HG03432 (cell line): Measurements from ENCODE around the gene C14orf132.

Source experiments
- ATAC-seq: cut with Tn5 transposase; IDR thresholded peaks from one replicate; pipeline ENCODE4 v1.9.1; 2021; ENCODE audit warnings: mild to moderate bottlenecking, moderate library complexity; ENCODE audit not compliant: unreplicated experiment

C14orf132 gene

GRCh38 chr14:96096639-96097610 lies 57.8 kb downstream of the C14orf132 start:
- no peak for ATAC-seq

GRCh38 chr14:96097752-96098151 lies 58.6 kb downstream of the C14orf132 start:
- no peak for ATAC-seq

GRCh38 chr14:96098309-96098998 lies 59.3 kb downstream of the C14orf132 start:
- no peak for ATAC-seq

DNA sequence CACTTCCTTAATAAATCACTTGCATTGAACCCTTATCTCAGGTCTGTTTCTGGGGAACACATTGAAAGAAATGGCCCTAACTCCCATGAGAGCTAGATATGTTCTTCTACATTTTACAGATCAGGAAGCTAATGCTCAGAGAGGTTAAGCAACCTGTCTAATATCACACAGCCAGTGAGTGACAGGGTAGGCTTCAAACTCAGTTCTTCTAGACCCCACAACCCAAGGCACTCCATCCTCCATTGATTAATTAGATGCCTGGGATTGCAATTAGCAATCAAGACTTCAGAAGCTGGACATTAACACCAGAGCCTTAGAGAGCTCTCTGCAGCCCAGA lies 59.8 kb downstream of the C14orf132 start:
- ATAC-seq, result no peak

GRCh38 chr14:96100161-96101064 lies 61.3 kb downstream of the C14orf132 start:
- ATAC-seq, result peak; percentile 53

- ATAC-seq, result no peak
Measured at GRCh38 chr14:96102081-96102856, 63.1 kb downstream of the C14orf132 start.

GRCh38 chr14:96103075-96103474 lies 63.9 kb downstream of the C14orf132 start:
- ATAC-seq, result no peak

GRCh38 chr14:96103560-96104460 lies 64.6 kb downstream of the C14orf132 start:
- no peak for ATAC-seq

DNA sequence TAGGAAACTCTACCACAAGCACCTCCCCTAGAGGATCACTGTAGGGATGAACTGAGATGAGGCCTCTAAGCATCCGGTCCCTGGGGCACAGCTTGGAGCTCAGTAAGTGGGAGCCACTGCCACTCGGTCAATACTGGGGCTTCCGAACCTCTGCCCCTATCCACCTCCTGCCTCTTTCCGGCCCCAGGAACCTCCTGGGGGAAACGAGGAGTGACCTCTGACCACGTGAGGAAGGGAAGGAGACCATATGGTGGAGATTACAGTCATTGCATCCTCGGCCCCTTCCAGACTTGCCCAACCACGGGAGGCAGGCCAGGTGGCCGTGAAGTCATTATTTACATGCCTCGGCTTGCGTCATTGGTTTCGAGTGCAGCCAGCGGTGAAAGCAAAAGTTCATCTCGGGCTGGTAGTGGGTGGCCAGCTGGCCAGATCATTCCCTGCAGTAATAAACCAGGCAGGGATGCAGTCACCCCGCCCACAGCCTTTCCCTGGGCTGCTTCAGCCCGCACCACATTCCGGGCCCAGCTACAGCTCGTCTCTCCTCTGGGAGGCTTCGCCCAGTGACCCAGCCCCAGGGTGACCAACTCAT lies 65.4 kb downstream of the C14orf132 start:
- ATAC-seq, result peak; percentile 39

DNA sequence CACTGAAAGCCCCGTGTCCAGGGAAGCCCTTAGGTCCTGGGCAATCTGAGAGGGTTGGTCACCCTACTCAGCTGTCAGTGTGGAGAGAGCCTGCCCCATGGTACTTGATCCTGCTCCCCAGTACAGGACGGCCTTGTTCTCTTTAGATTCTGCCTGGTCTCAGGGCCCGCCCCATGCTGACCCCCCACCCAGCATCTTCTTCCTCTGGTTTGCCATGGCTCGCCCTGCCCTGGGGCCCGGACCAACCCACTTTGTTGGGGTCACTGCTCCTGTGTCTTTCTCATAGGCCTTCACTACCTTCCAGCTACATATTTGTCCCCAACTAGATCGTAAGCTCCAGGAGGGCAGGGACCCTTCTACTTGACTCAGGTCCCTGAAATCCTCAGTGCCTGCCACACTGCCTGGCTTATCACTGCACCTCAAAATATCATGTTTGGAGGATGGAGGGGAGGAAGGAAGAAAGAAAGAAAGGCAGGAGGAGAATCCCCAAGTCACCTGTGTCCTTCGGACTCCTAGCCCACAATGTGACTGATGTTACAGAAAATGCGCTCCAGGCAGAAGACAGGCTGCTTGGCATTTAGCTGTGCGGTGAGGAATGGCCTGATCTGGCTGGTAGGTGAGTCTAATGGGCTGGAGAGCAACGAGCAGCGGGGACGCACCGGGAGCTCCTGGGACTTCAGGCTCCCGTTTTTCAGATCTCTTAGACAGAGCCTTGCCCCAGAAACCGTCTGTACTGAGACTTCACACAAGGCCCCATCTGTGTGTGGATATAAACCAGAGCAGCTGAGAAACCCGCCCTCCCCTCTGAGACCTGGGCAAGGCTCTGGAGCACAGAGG lies 66.1 kb downstream of the C14orf132 start:
- ATAC-seq, result no peak

DNA sequence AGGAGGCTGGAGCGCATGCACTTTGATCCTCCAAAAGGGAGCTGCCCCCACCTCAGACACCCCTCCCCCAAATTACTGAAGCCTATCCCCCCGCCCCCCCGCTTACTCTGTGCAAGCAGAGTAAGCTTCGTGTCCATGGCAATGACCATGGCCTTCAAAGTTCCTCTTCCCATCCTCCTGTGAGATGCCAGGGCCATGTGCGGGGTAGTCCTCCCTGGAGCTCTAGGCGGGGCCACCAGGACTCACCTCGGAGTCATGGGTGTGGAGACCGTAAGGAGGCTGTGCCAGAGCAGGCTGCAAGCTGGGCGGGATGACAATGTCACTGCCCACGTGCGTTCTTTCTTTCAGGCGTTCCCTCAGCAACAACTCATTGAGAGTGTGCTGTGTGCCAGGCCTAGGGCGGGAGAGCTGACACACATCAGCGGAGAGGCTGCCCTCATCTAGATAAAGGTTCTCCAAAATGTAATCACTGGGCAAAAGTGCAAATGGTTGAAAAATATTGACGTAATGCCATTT lies 66.8 kb downstream of the C14orf132 start:
- ATAC-seq, result no peak

DNA sequence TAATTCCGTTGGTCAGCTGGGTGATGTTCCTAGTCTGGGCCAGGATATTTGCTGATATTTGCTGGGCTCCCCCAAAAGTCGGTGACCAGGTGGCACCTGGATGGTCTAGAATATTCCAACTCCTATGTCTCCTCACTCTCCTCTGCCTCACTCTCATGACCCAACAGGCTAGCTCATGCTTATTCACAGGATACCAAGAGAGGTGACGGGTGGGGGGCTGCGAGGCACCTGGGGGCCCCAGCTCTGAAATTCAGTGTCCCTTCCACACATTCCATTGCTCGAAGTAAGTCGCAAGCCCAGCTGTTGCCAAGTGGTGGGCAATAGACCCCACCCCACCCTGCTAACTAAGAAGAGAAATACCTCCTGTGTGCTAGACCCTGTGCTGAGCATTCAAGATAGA lies 67.7 kb downstream of the C14orf132 start:
- no peak for ATAC-seq

DNA sequence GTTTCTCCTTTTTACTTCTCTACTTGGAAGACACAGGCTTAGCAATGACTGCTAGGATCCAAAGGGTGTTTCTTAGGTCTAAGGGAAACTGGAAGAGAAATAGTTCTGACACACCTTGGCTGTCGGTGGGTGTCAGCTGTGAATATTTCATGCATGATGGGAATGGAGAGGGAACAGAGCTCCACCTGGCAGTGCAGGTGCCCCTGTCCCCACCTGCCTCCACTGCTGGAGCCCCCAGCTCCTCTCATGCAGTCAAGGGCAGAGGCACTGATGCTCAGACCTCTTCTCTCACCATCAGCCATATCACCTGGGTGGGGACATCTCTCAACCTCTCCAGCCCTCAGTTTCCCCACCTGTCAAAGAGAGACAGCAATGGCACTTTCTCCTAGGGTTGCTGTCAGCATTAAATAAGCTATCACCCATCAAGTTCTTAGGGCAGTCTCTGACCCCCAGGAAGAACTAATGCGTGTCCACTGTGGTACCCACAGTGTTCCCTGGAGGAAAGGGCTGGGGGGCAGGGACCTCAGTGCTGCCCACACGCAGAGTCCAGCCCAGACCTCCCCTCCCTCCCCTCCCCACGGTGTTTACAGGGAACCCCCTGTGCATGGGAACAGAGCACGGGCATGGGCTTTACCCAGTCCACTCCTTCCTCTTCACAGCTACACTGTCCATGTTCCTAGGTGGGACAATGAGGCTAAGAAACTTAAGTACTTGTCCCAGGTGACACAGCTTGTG lies 69.1 kb downstream of the C14orf132 start:
- ATAC-seq, result no peak

DNA sequence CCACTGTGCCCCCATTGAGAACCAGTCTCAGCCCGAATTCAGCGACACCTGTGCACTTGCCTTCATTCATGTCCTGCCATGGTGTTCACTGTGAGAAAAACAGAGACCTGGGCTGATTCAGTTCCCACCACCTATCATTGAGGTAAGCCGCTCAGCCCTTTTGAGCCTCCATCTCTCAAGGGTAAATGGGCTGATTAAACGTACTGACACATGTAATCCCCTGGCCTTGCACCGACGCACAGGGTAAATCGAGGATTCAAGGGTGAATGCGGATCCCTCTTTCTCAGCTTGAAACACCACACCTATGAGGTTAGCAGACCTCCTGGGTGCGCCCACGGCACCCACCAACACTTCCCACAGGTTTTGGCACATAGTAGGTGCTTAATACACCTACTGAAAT lies 69.7 kb downstream of the C14orf132 start:
- no peak for ATAC-seq

DNA sequence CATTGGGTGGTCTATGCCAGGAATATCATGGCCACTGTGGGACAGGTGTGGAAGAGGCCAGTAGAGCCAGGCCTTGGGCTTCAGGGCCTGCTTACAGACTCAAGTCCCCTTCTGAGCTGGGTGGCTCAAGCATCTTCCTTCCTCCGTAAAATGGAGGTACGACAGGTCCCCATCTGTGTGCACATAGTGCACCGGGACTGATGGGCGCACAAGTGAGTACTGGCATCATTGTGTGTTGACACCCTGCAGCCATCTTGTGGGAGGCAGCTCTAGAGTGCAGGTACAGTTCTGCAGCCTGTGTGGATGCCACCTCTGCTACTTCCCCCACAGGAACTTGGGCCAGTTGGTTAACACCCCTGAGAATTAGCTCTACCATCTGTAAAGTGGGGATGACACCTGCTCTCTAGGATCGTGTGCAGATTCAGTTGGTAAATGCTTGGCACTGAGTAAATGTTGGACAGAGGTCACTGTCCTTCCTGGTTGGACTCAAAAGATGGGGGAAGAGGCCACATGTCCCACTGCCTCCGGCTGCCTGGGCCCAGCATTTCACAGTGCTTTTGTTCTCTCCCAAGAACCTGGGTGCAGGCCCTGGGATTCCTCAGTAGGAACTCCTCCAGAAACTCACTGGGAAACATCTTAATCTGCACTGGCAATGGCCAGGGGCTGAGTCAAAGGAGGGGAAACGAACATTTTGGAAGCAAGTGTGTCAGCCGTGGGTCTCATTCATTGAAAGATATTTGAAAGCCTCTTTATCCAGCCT lies 70.6 kb downstream of the C14orf132 start:
- no peak for ATAC-seq

DNA sequence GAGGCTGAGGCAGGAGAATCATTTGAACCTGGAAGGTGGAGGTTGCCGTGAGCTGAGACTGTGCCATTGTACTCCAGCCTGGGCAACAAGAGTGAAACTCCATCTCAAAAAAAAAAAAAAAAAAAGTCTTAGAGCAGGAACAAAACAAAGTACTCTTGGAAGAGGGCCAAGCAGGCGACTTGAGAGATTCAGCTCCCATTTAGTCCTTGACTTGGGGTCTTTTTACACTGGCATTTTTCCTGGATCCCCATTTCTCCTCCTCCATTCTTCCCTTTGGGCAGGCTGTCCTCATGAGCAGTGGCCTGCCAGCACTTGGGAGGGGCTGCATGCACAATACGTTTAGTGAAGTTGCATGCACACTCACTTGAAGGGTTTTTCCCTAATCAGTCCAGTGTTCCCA lies 72.9 kb downstream of the C14orf132 start:
- ATAC-seq, result no peak
